ENCODE measurements around the gene FNDC11.
A peak's percentile ranks its signal among the peaks of the same experiment; 100 is the strongest.

FNDC11 gene

GRCh38 chr20:63517376-63518309, 36.3 kb upstream of the FNDC11 start:
- peaks cover 24% of the 10 kb centered on the region for H3K4me1 ChIP-seq (ENCODE audit: control insufficient read depth, insufficient read depth, low read length, poor library complexity, severe bottlenecking)
- H3K4me3 ChIP-seq (ENCODE audit: insufficient read depth, low read depth, low read length, poor library complexity, severe bottlenecking) = no peak overlapping the region
- H3K9me3 ChIP-seq (ENCODE audit: control insufficient read depth, low read length) = no peaks in the 10 kb centered on the region
- no peaks in the 10 kb centered on the region for H3K36me3 ChIP-seq (ENCODE audit: control insufficient read depth, insufficient read depth, low read length)
- H3K27me3 ChIP-seq (replicated peaks; ENCODE audit: control insufficient read depth, insufficient read depth, low read length, poor library complexity, severe bottlenecking) = no peaks in the 10 kb centered on the region
- H3K27ac ChIP-seq (ENCODE audit: insufficient read depth, low read length, poor library complexity, severe bottlenecking) = no peak overlapping the region
- no peak for DNase-seq

- DNase-seq = no peak
- H3K36me3 ChIP-seq (ENCODE audit: control insufficient read depth, insufficient read depth, low read length) = peaks cover 6% of the 10 kb centered on the region
- no peaks in the 10 kb centered on the region for H3K9me3 ChIP-seq (ENCODE audit: control insufficient read depth, low read length)
- peaks cover 25% of the 10 kb centered on the region for H3K4me1 ChIP-seq (ENCODE audit: control insufficient read depth, insufficient read depth, low read length, poor library complexity, severe bottlenecking)
- no peak overlapping the region for H3K4me3 ChIP-seq (ENCODE audit: insufficient read depth, low read depth, low read length, poor library complexity, severe bottlenecking)
- H3K27me3 ChIP-seq (replicated peaks; ENCODE audit: control insufficient read depth, insufficient read depth, low read length, poor library complexity, severe bottlenecking) = no peaks in the 10 kb centered on the region
- H3K27ac ChIP-seq (ENCODE audit: insufficient read depth, low read length, poor library complexity, severe bottlenecking) = no peak overlapping the region
Measured at GRCh38 chr20:63518351-63518861, 35.6 kb upstream of the FNDC11 start.

GRCh38 chr20:63518946-63519667, 34.9 kb upstream of the FNDC11 start:
- peak overlapping the region; percentile 70 for H3K27ac ChIP-seq (ENCODE audit: insufficient read depth, low read length, poor library complexity, severe bottlenecking)
- H3K4me1 ChIP-seq (ENCODE audit: control insufficient read depth, insufficient read depth, low read length, poor library complexity, severe bottlenecking) = peaks cover 25% of the 10 kb centered on the region
- no peaks in the 10 kb centered on the region for H3K9me3 ChIP-seq (ENCODE audit: control insufficient read depth, low read length)
- H3K36me3 ChIP-seq (ENCODE audit: control insufficient read depth, insufficient read depth, low read length) = peaks cover 10% of the 10 kb centered on the region
- DNase-seq = no peak
- H3K4me3 ChIP-seq (ENCODE audit: insufficient read depth, low read depth, low read length, poor library complexity, severe bottlenecking) = peak overlapping the region; percentile 76
- no peaks in the 10 kb centered on the region for H3K27me3 ChIP-seq (replicated peaks; ENCODE audit: control insufficient read depth, insufficient read depth, low read length, poor library complexity, severe bottlenecking)

GRCh38 chr20:63519668-63520503, 34.1 kb upstream of the FNDC11 start:
- Histone ChIP-seq H3K4me3 (ENCODE audit: insufficient read depth, low read depth, low read length, poor library complexity, severe bottlenecking) (peak overlapping the region; percentile 76), H3K27ac (ENCODE audit: insufficient read depth, low read length, poor library complexity, severe bottlenecking) (peak overlapping the region; percentile 70), H3K27me3 (replicated peaks; ENCODE audit: control insufficient read depth, insufficient read depth, low read length, poor library complexity, severe bottlenecking) (no peaks in the 10 kb centered on the region), H3K36me3 (ENCODE audit: control insufficient read depth, insufficient read depth, low read length) (peaks cover 10% of the 10 kb centered on the region), H3K4me1 (ENCODE audit: control insufficient read depth, insufficient read depth, low read length, poor library complexity, severe bottlenecking) (peaks cover 25% of the 10 kb centered on the region), H3K9me3 (ENCODE audit: control insufficient read depth, low read length) (no peaks in the 10 kb centered on the region)
- DNase-seq = peak; percentile 53 to 66 (median 58)

- Histone ChIP-seq H3K27me3 (replicated peaks; ENCODE audit: control insufficient read depth, insufficient read depth, low read length, poor library complexity, severe bottlenecking) (no peaks in the 10 kb centered on the region), H3K4me3 (ENCODE audit: insufficient read depth, low read depth, low read length, poor library complexity, severe bottlenecking) (peak within 1 kb of the TSS; percentile 76), H3K27ac (ENCODE audit: insufficient read depth, low read length, poor library complexity, severe bottlenecking) (peak within 1 kb of the TSS; percentile 70), H3K9me3 (ENCODE audit: control insufficient read depth, low read length) (no peaks in the 10 kb centered on the region), H3K36me3 (ENCODE audit: control insufficient read depth, insufficient read depth, low read length) (peaks cover 10% of the 10 kb centered on the region), H3K4me1 (ENCODE audit: control insufficient read depth, insufficient read depth, low read length, poor library complexity, severe bottlenecking) (peaks cover 25% of the 10 kb centered on the region)
- DNase-seq = peak; percentile 72 to 79 (median 77)
Measured at GRCh38 chr20:63520504-63520933, 33.4 kb upstream of the FNDC11 start, which contains the start of gene PPDPF. Gene PPDPF, plus strand, starts transcription at chr20:63520765. Its CDS starts 544 bp downstream, at chr20:63521309.

GRCh38 chr20:63520934-63521601, 32.9 kb upstream of the FNDC11 start:
- Histone ChIP-seq H3K9me3 (ENCODE audit: control insufficient read depth, low read length) (no peaks in the 10 kb centered on the region), H3K36me3 (ENCODE audit: control insufficient read depth, insufficient read depth, low read length) (peaks cover 10% of the 10 kb centered on the region), H3K4me1 (ENCODE audit: control insufficient read depth, insufficient read depth, low read length, poor library complexity, severe bottlenecking) (peaks cover 25% of the 10 kb centered on the region), H3K27me3 (replicated peaks; ENCODE audit: control insufficient read depth, insufficient read depth, low read length, poor library complexity, severe bottlenecking) (no peaks in the 10 kb centered on the region), H3K4me3 (ENCODE audit: insufficient read depth, low read depth, low read length, poor library complexity, severe bottlenecking) (peak overlapping the region; percentile 76), H3K27ac (ENCODE audit: insufficient read depth, low read length, poor library complexity, severe bottlenecking) (peak overlapping the region; percentile 70)
- DNase-seq = peak; percentile 34 to 49 (median 47)

- H3K36me3 ChIP-seq (ENCODE audit: control insufficient read depth, insufficient read depth, low read length) = peaks cover 10% of the 10 kb centered on the region
- no peaks in the 10 kb centered on the region for H3K9me3 ChIP-seq (ENCODE audit: control insufficient read depth, low read length)
- no peak for DNase-seq
- H3K27me3 ChIP-seq (replicated peaks; ENCODE audit: control insufficient read depth, insufficient read depth, low read length, poor library complexity, severe bottlenecking) = no peaks in the 10 kb centered on the region
- peak overlapping the region; percentile 70 for H3K27ac ChIP-seq (ENCODE audit: insufficient read depth, low read length, poor library complexity, severe bottlenecking)
- peak overlapping the region; percentile 76 for H3K4me3 ChIP-seq (ENCODE audit: insufficient read depth, low read depth, low read length, poor library complexity, severe bottlenecking)
- H3K4me1 ChIP-seq (ENCODE audit: control insufficient read depth, insufficient read depth, low read length, poor library complexity, severe bottlenecking) = peaks cover 25% of the 10 kb centered on the region
Measured at GRCh38 chr20:63521602-63522001, 32.4 kb upstream of the FNDC11 start.

- peaks cover 10% of the 10 kb centered on the region for H3K36me3 ChIP-seq (ENCODE audit: control insufficient read depth, insufficient read depth, low read length)
- H3K27ac ChIP-seq (ENCODE audit: insufficient read depth, low read length, poor library complexity, severe bottlenecking) = no peak overlapping the region
- no peak for DNase-seq
- H3K27me3 ChIP-seq (replicated peaks; ENCODE audit: control insufficient read depth, insufficient read depth, low read length, poor library complexity, severe bottlenecking) = no peaks in the 10 kb centered on the region
- H3K4me3 ChIP-seq (ENCODE audit: insufficient read depth, low read depth, low read length, poor library complexity, severe bottlenecking) = no peak overlapping the region
- H3K9me3 ChIP-seq (ENCODE audit: control insufficient read depth, low read length) = no peaks in the 10 kb centered on the region
- H3K4me1 ChIP-seq (ENCODE audit: control insufficient read depth, insufficient read depth, low read length, poor library complexity, severe bottlenecking) = peaks cover 25% of the 10 kb centered on the region
Measured at GRCh38 chr20:63522091-63522868, 31.7 kb upstream of the FNDC11 start.

All from effector memory CD4-positive, alpha-beta T cell (primary cell).